ENCODE results near the gene MIOX.

GRCh38 chr22:50525858-50526107 is 39.1 kb downstream of the MIOX start:
- no peak for TF ChIP-seq EP300 (IDR thresholded peaks at IDR 0.05)
- TF ChIP-seq CTCF (IDR thresholded peaks at IDR 0.05) = no peak
